ENCODE measurements around the gene CD8B.
"Not testable (repeated sequence)": the region's sequence is repeated elsewhere in the genome, so short reads cannot be mapped to it uniquely, and the experiment has no call there.

The CD8B gene

GRCh38 chr2:86860573-86860972 lies 1.1 kb downstream of the CD8B start:
- H3K9ac ChIP-seq (ENCODE audit: low read length in 2 of 2); H3K27ac ChIP-seq (ENCODE audit: low read length); H3K4me3 ChIP-seq (ENCODE audit: low read length in 2 of 2); H3K27me3 ChIP-seq (ENCODE audit: control insufficient read depth in 1 of 2, insufficient read depth in 2 of 2, low read length in 2 of 2); H3K4me1 ChIP-seq (ENCODE audit: control insufficient read depth, insufficient read depth, low read length); H3K9me3 ChIP-seq (ENCODE audit: control insufficient read depth in 2 of 2, low read length in 2 of 2); H3K36me3 ChIP-seq (ENCODE audit: control insufficient read depth in 2 of 2, insufficient read depth in 2 of 2, low read length in 2 of 2): not testable (repeated sequence)

GRCh38 chr2:86857688-86858087 lies 4.0 kb downstream of the CD8B start:
- H3K4me1 ChIP-seq (ENCODE audit: control insufficient read depth, insufficient read depth, low read length); H3K4me3 ChIP-seq (ENCODE audit: low read length in 2 of 2); H3K27me3 ChIP-seq (ENCODE audit: control insufficient read depth in 1 of 2, insufficient read depth in 2 of 2, low read length in 2 of 2); H3K27ac ChIP-seq (ENCODE audit: low read length); H3K36me3 ChIP-seq (ENCODE audit: control insufficient read depth in 2 of 2, insufficient read depth in 2 of 2, low read length in 2 of 2); H3K9ac ChIP-seq (ENCODE audit: low read length in 2 of 2); H3K9me3 ChIP-seq (ENCODE audit: control insufficient read depth in 2 of 2, low read length in 2 of 2): not testable (repeated sequence)

DNA sequence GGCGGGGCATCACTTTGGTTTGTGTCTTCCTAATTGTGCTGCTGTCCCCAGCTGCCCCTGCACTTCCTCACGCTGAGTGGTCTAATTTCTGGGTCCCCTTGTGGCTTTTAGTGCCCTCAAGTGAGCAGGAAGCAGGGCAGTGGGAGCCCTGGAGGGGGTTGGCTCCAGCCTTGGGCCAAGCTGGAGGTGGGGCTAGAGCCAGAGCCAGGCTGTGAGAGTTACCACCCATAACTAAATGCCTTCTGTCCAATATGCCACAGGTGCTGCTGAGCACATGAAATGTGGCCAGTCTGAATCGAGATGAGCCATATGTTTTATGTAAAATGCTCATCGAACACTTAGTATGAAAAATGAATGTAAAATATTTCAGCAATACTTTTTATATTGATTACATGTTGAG lies 5.2 kb downstream of the CD8B start:
- not testable (repeated sequence) for H3K4me3 ChIP-seq (ENCODE audit: low read length in 2 of 2); H3K9ac ChIP-seq (ENCODE audit: low read length in 2 of 2); H3K4me1 ChIP-seq (ENCODE audit: control insufficient read depth, insufficient read depth, low read length); H3K27ac ChIP-seq (ENCODE audit: low read length); H3K36me3 ChIP-seq (ENCODE audit: control insufficient read depth in 2 of 2, insufficient read depth in 2 of 2, low read length in 2 of 2); H3K27me3 ChIP-seq (ENCODE audit: control insufficient read depth in 1 of 2, insufficient read depth in 2 of 2, low read length in 2 of 2); H3K9me3 ChIP-seq (ENCODE audit: control insufficient read depth in 2 of 2, low read length in 2 of 2)

- not testable (repeated sequence) for H3K4me3 ChIP-seq (ENCODE audit: low read length in 2 of 2); H3K27me3 ChIP-seq (ENCODE audit: control insufficient read depth in 1 of 2, insufficient read depth in 2 of 2, low read length in 2 of 2)
These were observed 5.7 kb downstream of the CD8B start for GRCh38 chr2:86855981-86856380.

GRCh38 chr2:86851581-86851980 lies 10.1 kb downstream of the CD8B start:
- not testable (repeated sequence) for H3K27me3 ChIP-seq (ENCODE audit: control insufficient read depth in 1 of 2, insufficient read depth in 2 of 2, low read length in 2 of 2); H3K36me3 ChIP-seq (ENCODE audit: control insufficient read depth in 2 of 2, insufficient read depth in 2 of 2, low read length in 2 of 2); H3K9me3 ChIP-seq (ENCODE audit: control insufficient read depth in 2 of 2, low read length in 2 of 2); H3K4me1 ChIP-seq (ENCODE audit: control insufficient read depth, insufficient read depth, low read length); H3K9ac ChIP-seq (ENCODE audit: low read length in 2 of 2); H3K27ac ChIP-seq (ENCODE audit: low read length); H3K4me3 ChIP-seq (ENCODE audit: low read length in 2 of 2)

More at GRCh38 chr2:86855981-86856380, 5.7 kb downstream of the CD8B start:
- H3K9me3 ChIP-seq (ENCODE audit: control insufficient read depth in 2 of 2, low read length in 2 of 2); H3K27ac ChIP-seq (ENCODE audit: low read length); H3K4me1 ChIP-seq (ENCODE audit: control insufficient read depth, insufficient read depth, low read length); H3K9ac ChIP-seq (ENCODE audit: low read length in 2 of 2); H3K36me3 ChIP-seq (ENCODE audit: control insufficient read depth in 2 of 2, insufficient read depth in 2 of 2, low read length in 2 of 2): not testable (repeated sequence)

DNA sequence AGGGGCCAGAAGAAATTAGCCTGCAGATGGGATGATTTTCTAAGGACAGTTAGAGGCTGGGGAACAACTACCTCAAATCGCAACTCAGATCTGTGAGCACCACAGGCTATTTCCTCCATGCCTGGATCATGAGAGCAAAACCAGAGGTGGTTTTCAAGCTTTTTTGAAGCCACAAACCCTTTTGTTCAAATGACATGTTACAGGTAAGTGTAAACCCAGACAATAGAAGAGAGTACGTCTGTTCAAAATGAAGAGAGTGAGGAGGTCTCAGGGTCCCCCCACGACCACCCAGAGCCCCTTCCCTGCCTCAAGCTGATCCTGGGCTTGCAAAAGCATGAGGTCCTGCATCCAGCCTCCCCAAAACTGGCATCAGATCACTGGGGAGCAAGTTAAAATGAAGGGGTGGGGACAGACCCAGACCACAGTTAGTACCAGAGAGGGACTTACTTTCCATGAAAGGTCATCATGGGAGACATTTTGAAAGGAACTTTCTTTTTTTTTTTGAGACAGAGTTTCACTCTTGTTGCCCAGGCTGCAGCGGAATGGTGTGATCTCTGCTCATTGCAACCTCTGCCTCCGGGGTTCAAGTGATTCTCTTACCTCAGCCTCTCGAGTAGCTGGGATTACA lies 19.0 kb downstream of the CD8B start:
- not testable (repeated sequence) for H3K36me3 ChIP-seq (ENCODE audit: control insufficient read depth in 2 of 2, insufficient read depth in 2 of 2, low read length in 2 of 2); H3K9ac ChIP-seq (ENCODE audit: low read length in 2 of 2); H3K9me3 ChIP-seq (ENCODE audit: control insufficient read depth in 2 of 2, low read length in 2 of 2); H3K4me3 ChIP-seq (ENCODE audit: low read length in 2 of 2); H3K27ac ChIP-seq (ENCODE audit: low read length); H3K4me1 ChIP-seq (ENCODE audit: control insufficient read depth, insufficient read depth, low read length); H3K27me3 ChIP-seq (ENCODE audit: control insufficient read depth in 1 of 2, insufficient read depth in 2 of 2, low read length in 2 of 2)

- not testable (repeated sequence) for H3K27ac ChIP-seq (ENCODE audit: low read length); H3K9ac ChIP-seq (ENCODE audit: low read length in 2 of 2); H3K9me3 ChIP-seq (ENCODE audit: control insufficient read depth in 2 of 2, low read length in 2 of 2); H3K4me3 ChIP-seq (ENCODE audit: low read length in 2 of 2); H3K27me3 ChIP-seq (ENCODE audit: control insufficient read depth in 1 of 2, insufficient read depth in 2 of 2, low read length in 2 of 2); H3K4me1 ChIP-seq (ENCODE audit: control insufficient read depth, insufficient read depth, low read length); H3K36me3 ChIP-seq (ENCODE audit: control insufficient read depth in 2 of 2, insufficient read depth in 2 of 2, low read length in 2 of 2)
These were observed 20.4 kb downstream of the CD8B start for GRCh38 chr2:86841330-86841729.

DNA sequence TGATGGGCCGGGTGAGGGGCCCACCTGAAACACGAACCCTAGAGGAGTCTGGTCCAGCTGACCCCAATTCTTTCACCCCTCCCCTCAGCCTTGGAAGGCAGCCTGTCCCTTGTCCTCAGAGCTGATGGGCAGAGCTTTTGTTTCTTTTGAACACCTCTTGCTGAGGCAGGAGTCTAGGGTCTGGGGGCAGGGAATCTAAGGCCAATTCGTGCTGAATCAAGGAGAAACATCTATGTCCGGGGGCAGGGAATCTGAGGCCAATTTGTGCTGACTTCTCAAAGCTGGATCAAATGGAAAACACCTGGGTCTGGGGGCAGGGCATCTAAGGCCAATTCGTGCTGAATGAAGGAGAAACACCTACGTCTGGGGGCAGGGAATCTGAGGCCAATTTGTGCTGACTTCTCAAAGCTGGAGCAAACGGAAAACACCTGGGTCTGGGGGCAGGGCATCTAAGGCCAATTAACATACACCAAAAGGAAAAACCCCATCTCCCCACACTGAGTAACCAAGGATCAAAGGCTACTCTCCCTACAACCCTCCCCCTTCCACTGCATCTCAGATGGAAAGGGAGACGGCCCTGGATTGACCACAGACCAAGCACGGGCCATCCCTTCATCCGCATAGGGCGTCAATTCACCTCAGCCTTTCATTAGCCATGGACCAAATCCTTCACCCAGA lies 21.7 kb downstream of the CD8B start:
- H3K4me3 ChIP-seq (ENCODE audit: low read length in 2 of 2); H3K27ac ChIP-seq (ENCODE audit: low read length); H3K36me3 ChIP-seq (ENCODE audit: control insufficient read depth in 2 of 2, insufficient read depth in 2 of 2, low read length in 2 of 2); H3K4me1 ChIP-seq (ENCODE audit: control insufficient read depth, insufficient read depth, low read length); H3K9me3 ChIP-seq (ENCODE audit: control insufficient read depth in 2 of 2, low read length in 2 of 2); H3K9ac ChIP-seq (ENCODE audit: low read length in 2 of 2); H3K27me3 ChIP-seq (ENCODE audit: control insufficient read depth in 1 of 2, insufficient read depth in 2 of 2, low read length in 2 of 2): not testable (repeated sequence)

GRCh38 chr2:86839455-86839854 lies 22.2 kb downstream of the CD8B start:
- H3K4me1 ChIP-seq (ENCODE audit: control insufficient read depth, insufficient read depth, low read length); H3K27ac ChIP-seq (ENCODE audit: low read length); H3K4me3 ChIP-seq (ENCODE audit: low read length in 2 of 2); H3K9ac ChIP-seq (ENCODE audit: low read length in 2 of 2); H3K36me3 ChIP-seq (ENCODE audit: control insufficient read depth in 2 of 2, insufficient read depth in 2 of 2, low read length in 2 of 2); H3K27me3 ChIP-seq (ENCODE audit: control insufficient read depth in 1 of 2, insufficient read depth in 2 of 2, low read length in 2 of 2); H3K9me3 ChIP-seq (ENCODE audit: control insufficient read depth in 2 of 2, low read length in 2 of 2): not testable (repeated sequence)

GRCh38 chr2:86837714-86838113 lies 24.0 kb downstream of the CD8B start:
- H3K27me3 ChIP-seq (ENCODE audit: control insufficient read depth in 1 of 2, insufficient read depth in 2 of 2, low read length in 2 of 2); H3K4me1 ChIP-seq (ENCODE audit: control insufficient read depth, insufficient read depth, low read length); H3K27ac ChIP-seq (ENCODE audit: low read length); H3K36me3 ChIP-seq (ENCODE audit: control insufficient read depth in 2 of 2, insufficient read depth in 2 of 2, low read length in 2 of 2); H3K4me3 ChIP-seq (ENCODE audit: low read length in 2 of 2); H3K9me3 ChIP-seq (ENCODE audit: control insufficient read depth in 2 of 2, low read length in 2 of 2); H3K9ac ChIP-seq (ENCODE audit: low read length in 2 of 2): not testable (repeated sequence)

GRCh38 chr2:86836915-86837695 lies 24.6 kb downstream of the CD8B start:
- not testable (repeated sequence) for H3K36me3 ChIP-seq (ENCODE audit: control insufficient read depth in 2 of 2, insufficient read depth in 2 of 2, low read length in 2 of 2); H3K9me3 ChIP-seq (ENCODE audit: control insufficient read depth in 2 of 2, low read length in 2 of 2); H3K27ac ChIP-seq (ENCODE audit: low read length); H3K27me3 ChIP-seq (ENCODE audit: control insufficient read depth in 1 of 2, insufficient read depth in 2 of 2, low read length in 2 of 2); H3K4me1 ChIP-seq (ENCODE audit: control insufficient read depth, insufficient read depth, low read length)
- Histone ChIP-seq H3K9ac (ENCODE audit: low read length in 2 of 2) (peak overlapping the region in 1 of 2 donors; percentile 4), H3K4me3 (ENCODE audit: low read length in 2 of 2) (peak overlapping the region in 1 of 2 donors; percentile 52)

Data from stomach smooth muscle (tissue), 2 donors.